Measurements from ENCODE around the gene CDKL5.

- TF ChIP-seq CEBPB (IDR thresholded peaks at IDR 0.05) (no peak), YY1 (IDR thresholded peaks at IDR 0.05; ENCODE audit: low read depth) (no peak), EGR1 (IDR thresholded peaks at IDR 0.05) (no peak), CREB1 (IDR thresholded peaks at IDR 0.05; ENCODE audit: low read depth) (no peak), TCF12 (IDR thresholded peaks at IDR 0.05; ENCODE audit: low read depth) (no peak), EP300 (IDR thresholded peaks at IDR 0.05; ENCODE audit: borderline replicate concordance) (no peak), USF1 (IDR thresholded peaks at IDR 0.05) (no peak), RAD21 (IDR thresholded peaks at IDR 0.05; ENCODE audit: low read depth) (no peak), REST (IDR thresholded peaks at IDR 0.05; ENCODE audit: low read depth) (no peak)
Measured at GRCh38 chrX:18490806-18491555, 65.6 kb downstream of the CDKL5 start.
